Measurements from ENCODE around the gene CCDC13. TPM values are rescaled to one million over a fixed set of nuclear protein-coding genes. Genes with fewer than 3 reads are reported as not detected.

CCDC13 gene
- total and polyA plus RNA-seq, 2 donors (not counting 1 experiment from before 2014, with no cell fraction given) = 0.41 to 0.66 TPM

GRCh38 chr3:42728056-42728455 lies 45.0 kb downstream of the CCDC13 start:
- H3K9me3 ChIP-seq (ENCODE audit: control insufficient read depth, insufficient read depth, low read depth, low read length) = no peaks in the 10 kb centered on the region
- DNase-seq (ENCODE audit: low read depth in 2 of 2) = no peak
- H3K4me3 ChIP-seq (replicated peaks in 1 of 4; ENCODE audit: control extremely low read depth in 1 of 4, insufficient read depth in 1 of 4, low read depth in 3 of 4, low read length in 4 of 4) = no peak overlapping the region
- H3K9ac ChIP-seq (ENCODE audit: insufficient read depth, low read length) = no peak overlapping the region
- H3K27ac ChIP-seq (ENCODE audit: insufficient read depth, low read length) = no peak overlapping the region
- H3K79me2 ChIP-seq (ENCODE audit: control insufficient read depth, insufficient read depth, low read length) = no peaks in the 10 kb centered on the region
- H2AFZ ChIP-seq (ENCODE audit: low read length) = no peak overlapping the region
- no peak overlapping the region for H3K4me2 ChIP-seq (ENCODE audit: extremely low read depth, insufficient read depth, low read length)
- TF ChIP-seq EZH2 (IDR thresholded peaks at IDR 0.05; ENCODE audit: low read length, missing control alignments) = no peak
- TF ChIP-seq, protein P1, sequence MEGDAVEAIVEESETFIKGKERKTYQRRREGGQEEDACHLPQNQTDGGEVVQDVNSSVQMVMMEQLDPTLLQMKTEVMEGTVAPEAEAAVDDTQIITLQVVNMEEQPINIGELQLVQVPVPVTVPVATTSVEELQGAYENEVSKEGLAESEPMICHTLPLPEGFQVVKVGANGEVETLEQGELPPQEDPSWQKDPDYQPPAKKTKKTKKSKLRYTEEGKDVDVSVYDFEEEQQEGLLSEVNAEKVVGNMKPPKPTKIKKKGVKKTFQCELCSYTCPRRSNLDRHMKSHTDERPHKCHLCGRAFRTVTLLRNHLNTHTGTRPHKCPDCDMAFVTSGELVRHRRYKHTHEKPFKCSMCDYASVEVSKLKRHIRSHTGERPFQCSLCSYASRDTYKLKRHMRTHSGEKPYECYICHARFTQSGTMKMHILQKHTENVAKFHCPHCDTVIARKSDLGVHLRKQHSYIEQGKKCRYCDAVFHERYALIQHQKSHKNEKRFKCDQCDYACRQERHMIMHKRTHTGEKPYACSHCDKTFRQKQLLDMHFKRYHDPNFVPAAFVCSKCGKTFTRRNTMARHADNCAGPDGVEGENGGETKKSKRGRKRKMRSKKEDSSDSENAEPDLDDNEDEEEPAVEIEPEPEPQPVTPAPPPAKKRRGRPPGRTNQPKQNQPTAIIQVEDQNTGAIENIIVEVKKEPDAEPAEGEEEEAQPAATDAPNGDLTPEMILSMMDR (conservative IDR thresholded peaks at IDR 0.05 in 1 of 2, IDR thresholded peaks at IDR 0.05 in 1 of 2; ENCODE audit: low read depth in 1 of 2, low read length in 2 of 2) = no peak
- H3K4me1 ChIP-seq (ENCODE audit: control insufficient read depth, extremely low read depth, insufficient read depth, low read length) = no peaks in the 10 kb centered on the region
- no peaks in the 10 kb centered on the region for H4K20me1 ChIP-seq (ENCODE audit: control insufficient read depth, extremely low read depth, insufficient read depth, low read length)
- peaks cover 4% of the 10 kb centered on the region for H3K27me3 ChIP-seq (ENCODE audit: control insufficient read depth, insufficient read depth, low read length)
- H3K36me3 ChIP-seq (ENCODE audit: control insufficient read depth, insufficient read depth, low read length) = no peaks in the 10 kb centered on the region

DNA sequence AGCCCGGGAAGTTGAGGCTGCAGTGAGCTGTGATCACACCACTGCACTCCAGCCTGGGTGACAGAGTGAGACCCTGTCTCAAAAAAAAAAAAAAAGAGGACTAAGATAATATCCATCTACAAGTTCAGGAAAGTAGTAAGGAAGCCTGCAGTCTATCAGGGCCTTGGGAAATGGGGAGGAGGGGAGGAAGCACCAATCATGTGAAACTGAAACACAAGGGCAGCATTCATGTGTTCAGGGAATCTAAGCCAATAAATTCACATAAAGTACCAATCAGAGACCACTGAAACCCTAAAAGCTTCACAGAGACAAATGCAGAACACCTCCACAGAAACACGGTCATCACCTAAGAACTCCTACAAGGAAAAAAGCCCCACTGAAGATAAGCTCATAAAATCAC lies 47.6 kb downstream of the CCDC13 start:
- no peak for DNase-seq (ENCODE audit: low read depth in 2 of 2)
- H3K9ac ChIP-seq (ENCODE audit: insufficient read depth, low read length) = no peak overlapping the region
- no peak overlapping the region for H2AFZ ChIP-seq (ENCODE audit: low read length)
- H4K20me1 ChIP-seq (ENCODE audit: control insufficient read depth, extremely low read depth, insufficient read depth, low read length) = no peaks in the 10 kb centered on the region
- no peak overlapping the region for H3K27ac ChIP-seq (ENCODE audit: insufficient read depth, low read length)
- H3K4me3 ChIP-seq (replicated peaks in 1 of 4; ENCODE audit: control extremely low read depth in 1 of 4, insufficient read depth in 1 of 4, low read depth in 3 of 4, low read length in 4 of 4) = no peak overlapping the region
- no peak for TF ChIP-seq EZH2 (IDR thresholded peaks at IDR 0.05; ENCODE audit: low read length, missing control alignments)
- TF ChIP-seq, protein P1 (conservative IDR thresholded peaks at IDR 0.05 in 1 of 2, IDR thresholded peaks at IDR 0.05 in 1 of 2; ENCODE audit: low read depth in 1 of 2, low read length in 2 of 2) = no peak
- no peaks in the 10 kb centered on the region for H3K36me3 ChIP-seq (ENCODE audit: control insufficient read depth, insufficient read depth, low read length)
- H3K9me3 ChIP-seq (ENCODE audit: control insufficient read depth, insufficient read depth, low read depth, low read length) = no peaks in the 10 kb centered on the region
- peaks cover 4% of the 10 kb centered on the region for H3K27me3 ChIP-seq (ENCODE audit: control insufficient read depth, insufficient read depth, low read length)
- H3K4me1 ChIP-seq (ENCODE audit: control insufficient read depth, extremely low read depth, insufficient read depth, low read length) = no peaks in the 10 kb centered on the region
- H3K79me2 ChIP-seq (ENCODE audit: control insufficient read depth, insufficient read depth, low read length) = no peaks in the 10 kb centered on the region
- no peak overlapping the region for H3K4me2 ChIP-seq (ENCODE audit: extremely low read depth, insufficient read depth, low read length)

DNA sequence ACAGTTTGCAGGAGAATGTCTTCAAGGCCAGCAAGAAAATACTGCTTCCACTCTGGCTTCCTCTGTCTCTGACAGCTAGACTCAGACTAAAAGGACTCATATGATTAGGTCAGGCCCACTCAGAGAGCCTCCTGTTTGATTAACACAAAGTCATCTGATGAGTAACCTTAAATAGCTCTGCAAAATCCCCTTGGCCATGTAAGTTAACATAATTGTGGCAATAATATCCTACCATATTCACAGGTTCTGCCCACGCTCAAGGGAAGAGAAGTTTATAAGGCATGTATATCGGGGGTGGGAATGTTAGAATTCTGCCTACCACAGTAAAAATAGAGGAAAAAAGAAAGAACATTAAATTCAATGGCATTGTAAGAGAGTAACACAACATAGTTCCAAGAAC lies 49.8 kb downstream of the CCDC13 start:
- no peak for DNase-seq (ENCODE audit: low read depth in 2 of 2)
- Histone ChIP-seq H3K79me2 (ENCODE audit: control insufficient read depth, insufficient read depth, low read length) (no peaks in the 10 kb centered on the region), H3K4me3 (replicated peaks in 1 of 4; ENCODE audit: control extremely low read depth in 1 of 4, insufficient read depth in 1 of 4, low read depth in 3 of 4, low read length in 4 of 4) (no peak overlapping the region), H3K27ac (ENCODE audit: insufficient read depth, low read length) (no peak overlapping the region), H3K9me3 (ENCODE audit: control insufficient read depth, insufficient read depth, low read depth, low read length) (no peaks in the 10 kb centered on the region), H3K36me3 (ENCODE audit: control insufficient read depth, insufficient read depth, low read length) (no peaks in the 10 kb centered on the region), H3K27me3 (ENCODE audit: control insufficient read depth, insufficient read depth, low read length) (no peaks in the 10 kb centered on the region), H3K9ac (ENCODE audit: insufficient read depth, low read length) (no peak overlapping the region), H3K4me1 (ENCODE audit: control insufficient read depth, extremely low read depth, insufficient read depth, low read length) (no peaks in the 10 kb centered on the region), H4K20me1 (ENCODE audit: control insufficient read depth, extremely low read depth, insufficient read depth, low read length) (no peaks in the 10 kb centered on the region), H3K4me2 (ENCODE audit: extremely low read depth, insufficient read depth, low read length) (no peak overlapping the region), H2AFZ (ENCODE audit: low read length) (no peak overlapping the region)
- no peak for TF ChIP-seq EZH2 (IDR thresholded peaks at IDR 0.05; ENCODE audit: low read length, missing control alignments)
- TF ChIP-seq, protein P1 (conservative IDR thresholded peaks at IDR 0.05 in 1 of 2, IDR thresholded peaks at IDR 0.05 in 1 of 2; ENCODE audit: low read depth in 1 of 2, low read length in 2 of 2) = no peak

Other genes with a start within 250 kb of the CCDC13 start
- 60.4 and 86.0 TPM in 2 replicates for gene SEC22C, start 191.3 kb downstream of the CCDC13 start, total RNA-seq
- 46.4 and 50.8 TPM in 2 replicates for gene SEC22C, start 191.3 kb downstream of the CCDC13 start, polyA plus RNA-seq
- 17.2 and 17.8 TPM in 2 replicates for gene SS18L2, start 182.4 kb downstream of the CCDC13 start, total RNA-seq
- 25.6 and 31.2 TPM in 2 replicates for gene SS18L2, start 182.4 kb downstream of the CCDC13 start, polyA plus RNA-seq
- 30.3 and 44.6 TPM in 2 replicates for gene NKTR, start 172.6 kb downstream of the CCDC13 start, total RNA-seq
- 19.8 and 26.4 TPM in 2 replicates for gene NKTR, start 172.6 kb downstream of the CCDC13 start, polyA plus RNA-seq
- 32.1 and 49.4 TPM in 2 replicates for gene ZBTB47, start 119.6 kb downstream of the CCDC13 start, total RNA-seq
- 15.2 and 15.6 TPM in 2 replicates for gene ZBTB47, start 119.6 kb downstream of the CCDC13 start, polyA plus RNA-seq
- gene KLHL40, start 87.7 kb downstream of the CCDC13 start, total RNA-seq = not detected in 2 replicates
- not detected in 2 replicates for gene KLHL40, start 87.7 kb downstream of the CCDC13 start, polyA plus RNA-seq
- gene HHATL, start 70.5 kb downstream of the CCDC13 start, total RNA-seq = not detected in 2 replicates
- not detected in 2 replicates for gene HHATL, start 70.5 kb downstream of the CCDC13 start, polyA plus RNA-seq
- 98.6 and 121 TPM in 2 replicates for gene HIGD1A, start 31.2 kb upstream of the CCDC13 start, total RNA-seq
- 245 and 257 TPM in 2 replicates for gene HIGD1A, start 31.2 kb upstream of the CCDC13 start, polyA plus RNA-seq
- gene ACKR2, start 36.2 kb upstream of the CCDC13 start, total RNA-seq = under 0.01 and 0.26 TPM in 2 replicates
- 0.12 and 0.19 TPM in 2 replicates for gene ACKR2, start 36.2 kb upstream of the CCDC13 start, polyA plus RNA-seq
- gene CYP8B1, start 102.6 kb upstream of the CCDC13 start, total RNA-seq = not detected in 2 replicates
- gene CYP8B1, start 102.6 kb upstream of the CCDC13 start, polyA plus RNA-seq = not detected in 2 replicates
- 3.3 and 5.6 TPM in 2 replicates for gene ZNF662, start 132.9 kb upstream of the CCDC13 start, total RNA-seq
- gene ZNF662, start 132.9 kb upstream of the CCDC13 start, polyA plus RNA-seq = 0.69 and 1.2 TPM in 2 replicates
- gene GASK1A, start 206.1 kb upstream of the CCDC13 start, total RNA-seq = 1.8 and 5.4 TPM in 2 replicates
- 0.11 and 0.14 TPM in 2 replicates for gene GASK1A, start 206.1 kb upstream of the CCDC13 start, polyA plus RNA-seq